Anterior cingulate cortex (tissue), 58 donors: ENCODE results near the gene DNM3.
A peak's percentile ranks its signal among the peaks of the same experiment; 100 is the strongest.

Experiments used
- DNase-seq, 58 donors: peaks; one replicate each; lab custom pipeline; 2025; lab: John Stamatoyannopoulos, UW

DNM3 gene

GRCh38 chr1:172375211-172375631 lies 533.9 kb downstream of the DNM3 start:
- no peak for DNase-seq

- DNase-seq: no peak
These were observed 535.1 kb downstream of the DNM3 start for GRCh38 chr1:172376431-172376830.

GRCh38 chr1:172377565-172377964 lies 536.3 kb downstream of the DNM3 start:
- no peak for DNase-seq

- no peak for DNase-seq
These were observed 536.9 kb downstream of the DNM3 start for GRCh38 chr1:172378109-172378760.

- no peak for DNase-seq
These were observed 539.3 kb downstream of the DNM3 start for GRCh38 chr1:172380441-172381244.

GRCh38 chr1:172381946-172382345 lies 540.6 kb downstream of the DNM3 start:
- DNase-seq: no peak

- no peak for DNase-seq
These were observed 541.1 kb downstream of the DNM3 start for GRCh38 chr1:172382406-172382805.

GRCh38 chr1:172382990-172383389 lies 541.7 kb downstream of the DNM3 start:
- no peak for DNase-seq

- DNase-seq: no peak
These were observed 542.2 kb downstream of the DNM3 start for GRCh38 chr1:172383536-172383935.

GRCh38 chr1:172384656-172385055 lies 543.4 kb downstream of the DNM3 start:
- no peak for DNase-seq

- no peak for DNase-seq
These were observed 544.7 kb downstream of the DNM3 start for GRCh38 chr1:172386046-172386445.

- no peak for DNase-seq
These were observed 547.2 kb downstream of the DNM3 start for GRCh38 chr1:172388490-172388889.

- no peak for DNase-seq
These were observed 549.0 kb downstream of the DNM3 start for GRCh38 chr1:172390301-172390682.

GRCh38 chr1:172390683-172391551 lies 549.6 kb downstream of the DNM3 start:
- DNase-seq: peak in 9 of 58 donors; percentile 2 to 56 (median 15)

GRCh38 chr1:172391976-172392375 lies 550.7 kb downstream of the DNM3 start:
- no peak for DNase-seq

GRCh38 chr1:172393354-172393753 lies 552.1 kb downstream of the DNM3 start:
- peak in 3 of 58 donors; percentile 4 to 35 (median 7) for DNase-seq

GRCh38 chr1:172394141-172394751 lies 552.9 kb downstream of the DNM3 start:
- peak in 9 of 58 donors; percentile 1 to 37 (median 15) for DNase-seq

- no peak for DNase-seq
These were observed 553.5 kb downstream of the DNM3 start for GRCh38 chr1:172394811-172395210.

GRCh38 chr1:172395576-172395975 lies 554.3 kb downstream of the DNM3 start:
- no peak for DNase-seq

GRCh38 chr1:172397221-172397620 lies 555.9 kb downstream of the DNM3 start:
- DNase-seq: no peak

- DNase-seq: no peak
These were observed 556.3 kb downstream of the DNM3 start for GRCh38 chr1:172397633-172398032.
